ENCODE results near the gene HOXC9.

The HOXC9 gene

GRCh38 chr12:54051026-54051842, 51.3 kb downstream of the HOXC9 start:
- no peak for DNase-seq

GRCh38 chr12:54051874-54052437, 52.0 kb downstream of the HOXC9 start:
- no peak for DNase-seq

GRCh38 chr12:54052438-54053002, 52.6 kb downstream of the HOXC9 start:
- DNase-seq: peak in 1 of 58 donors; percentile 3

Data from anterior cingulate cortex (tissue), 58 donors.